Posterior cingulate gyrus (tissue), 11 donors: ENCODE results near the gene CHD2.
A peak's percentile ranks its signal among the peaks of the same experiment; 100 is the strongest.

ENCODE experiments used
- DNase-seq, 10 donors: peaks; one replicate each; pipeline versions ENCODE4 v3.0.0 to v3.0.0-alpha.2; 2020 to 2021; ENCODE audit warnings: mixed read lengths in 3 of 10
- intact Hi-C: fragments of 100-400 bp; cut with DNase I; formaldehyde crosslinking; loops from one replicate; pipeline ENCODE4 v1.15.1; 2023

The CHD2 gene

GRCh38 chr15:93040288-93041158 is 140.4 kb downstream of the CHD2 start:
- peak in 3 of 10 donors; percentile 1 to 68 (median 58) for DNase-seq
- intact Hi-C loops = no loop called here

GRCh38 chr15:93041159-93041547 is 141.0 kb downstream of the CHD2 start:
- peak in 2 of 10 donors; percentile 39 to 71 for DNase-seq

GRCh38 chr15:93042211-93042610 is 142.1 kb downstream of the CHD2 start:
- intact Hi-C loops = no loop called here
- peak in 2 of 10 donors; percentile 27 to 30 for DNase-seq

More at GRCh38 chr15:93041159-93041547, 141.0 kb downstream of the CHD2 start:
- intact Hi-C loops = no loop called here

GRCh38 chr15:93042691-93043378 is 142.7 kb downstream of the CHD2 start:
- peak in 2 of 10 donors; percentile 58 to 79 for DNase-seq
- intact Hi-C loops = no loop called here

- peak in 2 of 10 donors; percentile 50 to 66 for DNase-seq
- intact Hi-C loops = no loop called here
These were observed 143.6 kb downstream of the CHD2 start for GRCh38 chr15:93043621-93044300.

- intact Hi-C loops = no loop called here
- DNase-seq = peak in 2 of 10 donors; percentile 55 to 66
These were observed 144.4 kb downstream of the CHD2 start for GRCh38 chr15:93044301-93045190.

- intact Hi-C loops = no loop called here
- peak in 3 of 10 donors; percentile 5 to 77 (median 60) for DNase-seq
These were observed 145.2 kb downstream of the CHD2 start for GRCh38 chr15:93045191-93045785.

GRCh38 chr15:93046120-93046519 is 146.0 kb downstream of the CHD2 start:
- DNase-seq = peak in 1 of 10 donors; percentile 7
- intact Hi-C loops = no loop called here

- intact Hi-C loops = no loop called here
- peak in 1 of 10 donors; percentile 23 for DNase-seq
These were observed 146.6 kb downstream of the CHD2 start for GRCh38 chr15:93046721-93047120.

- peak in 2 of 10 donors; percentile 55 to 68 for DNase-seq
- intact Hi-C loops = no loop called here
These were observed 147.7 kb downstream of the CHD2 start for GRCh38 chr15:93047621-93048425.

- intact Hi-C loops = no loop called here
- peak in 2 of 10 donors; percentile 45 to 75 for DNase-seq
These were observed 148.2 kb downstream of the CHD2 start for GRCh38 chr15:93048426-93048721.

- DNase-seq = peak in 3 of 10 donors; percentile 48 to 89 (median 85)
- intact Hi-C loops = no loop called here
These were observed 148.6 kb downstream of the CHD2 start for GRCh38 chr15:93048759-93049161.

- intact Hi-C loops = no loop called here
These were observed 149.1 kb downstream of the CHD2 start for GRCh38 chr15:93049233-93049632.

GRCh38 chr15:93049914-93050578 is 149.9 kb downstream of the CHD2 start:
- peak in 2 of 10 donors; percentile 57 for DNase-seq
- intact Hi-C loops = no loop called here

More at GRCh38 chr15:93049233-93049632, 149.1 kb downstream of the CHD2 start:
- DNase-seq = peak in 1 of 10 donors; percentile 48

GRCh38 chr15:93050648-93051047 is 150.5 kb downstream of the CHD2 start:
- intact Hi-C loops = no loop called here
- peak in 1 of 10 donors; percentile 75 for DNase-seq

GRCh38 chr15:93051236-93052089 is 151.3 kb downstream of the CHD2 start:
- intact Hi-C loops = no loop called here
- DNase-seq = peak in 1 of 10 donors; percentile 73
